GM12874 (cell line): ENCODE results near the gene ANO7.

Source experiments
- CTCF ChIP-seq: IDR thresholded peaks from 2 replicates; pipeline ENCODE4 v1.5.1; 2011; ENCODE audit warnings: low read depth, mild to moderate bottlenecking, control low read depth, low read length, moderate library complexity; ENCODE audit not compliant: insufficient read depth

ANO7 gene

GRCh38 chr2:241178961-241179360 is 9.5 kb upstream of the ANO7 start:
- no peak for TF ChIP-seq CTCF

- TF ChIP-seq CTCF: no peak
These were observed 8.6 kb upstream of the ANO7 start for GRCh38 chr2:241179899-241180298.

- no peak for TF ChIP-seq CTCF
These were observed 8.0 kb upstream of the ANO7 start for GRCh38 chr2:241180495-241180894.

GRCh38 chr2:241182126-241182525 is 6.4 kb upstream of the ANO7 start:
- no peak for TF ChIP-seq CTCF

- TF ChIP-seq CTCF: no peak
These were observed 5.8 kb upstream of the ANO7 start for GRCh38 chr2:241182531-241183133.

GRCh38 chr2:241183221-241183620 is 5.3 kb upstream of the ANO7 start:
- TF ChIP-seq CTCF: no peak

- no peak for TF ChIP-seq CTCF
These were observed 3.6 kb upstream of the ANO7 start for GRCh38 chr2:241184901-241185300.
